Epithelial cell of proximal tubule (primary cell): Measurements from ENCODE around the gene CRIP3. TPM values are rescaled to one million over a fixed set of nuclear protein-coding genes. Genes with fewer than 3 reads are reported as not detected.

ENCODE experiments used
- DNase-seq: peaks from one replicate; pipeline ENCODE4 v3.0.0-alpha.2; 2011; ENCODE audit warnings: low read depth
- H3K4me3 ChIP-seq: 2 replicates; pipeline ENCODE4 v1.5.1; 2011; ENCODE audit warnings: low read depth, mild to moderate bottlenecking, low read length
- CTCF ChIP-seq: conservative IDR thresholded peaks from 2 replicates; pipeline ENCODE4 v1.5.1; 2012; ENCODE audit warnings: low read depth, mild to moderate bottlenecking, low read length
- total RNA-seq: library from RNA; depleted of rRNA; stranded (reverse); fragments of >200 nt; gene quantifications from 2 replicates; pipeline ENCODE4 v1.2.3, GENCODE V29; 2015

CRIP3 gene
- total RNA-seq, 1 donor from 2014 or later, result not detected

DNA sequence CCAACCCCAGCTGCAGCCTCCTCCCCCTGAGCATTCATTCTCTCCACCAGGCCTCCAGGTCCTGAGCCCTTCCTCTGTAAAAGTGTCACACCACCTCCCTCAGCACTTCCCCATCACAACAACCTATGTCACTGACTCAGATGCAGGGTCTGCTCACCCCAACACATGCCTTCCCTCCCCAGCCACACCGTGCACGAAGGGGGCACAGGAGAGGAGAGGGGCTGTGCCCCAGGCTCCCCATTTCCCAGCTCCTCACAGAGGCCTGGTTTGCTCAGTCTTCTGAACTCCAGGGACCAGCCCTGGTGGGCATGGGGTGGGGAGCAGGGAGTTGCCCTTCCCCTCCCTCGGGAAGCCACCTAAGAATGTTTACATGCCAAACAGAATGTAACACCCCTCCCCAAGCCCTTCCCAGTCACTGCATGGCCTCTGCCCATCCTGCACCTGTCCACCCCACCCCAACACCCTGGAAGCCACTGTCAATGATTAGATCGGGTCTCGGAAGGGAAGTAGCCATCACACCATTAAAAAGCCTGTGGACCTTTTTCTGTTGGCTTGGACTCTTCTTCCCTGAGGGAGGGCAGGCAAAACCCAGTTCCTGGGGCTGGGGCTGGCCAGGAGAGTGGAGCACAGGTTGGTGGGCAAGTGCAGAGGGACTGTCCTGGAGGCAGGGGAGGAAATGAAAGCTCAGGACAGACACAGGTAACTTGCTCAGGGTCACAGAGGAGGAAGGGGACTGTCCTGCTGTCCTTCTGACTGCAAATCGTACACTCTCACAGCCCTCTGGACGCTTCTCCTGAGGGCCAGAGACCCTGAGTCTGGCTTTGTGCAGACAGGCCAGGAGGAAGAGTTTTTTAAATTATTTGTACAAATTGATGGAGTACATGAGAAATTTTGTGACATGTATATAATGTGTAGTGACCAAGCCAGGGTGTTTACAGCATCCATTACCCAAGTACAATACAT is 20.6 kb downstream of the CRIP3 start:
- DNase-seq, result no peak
- TF ChIP-seq CTCF, result no peak
- no peak overlapping the region for H3K4me3 ChIP-seq

DNA sequence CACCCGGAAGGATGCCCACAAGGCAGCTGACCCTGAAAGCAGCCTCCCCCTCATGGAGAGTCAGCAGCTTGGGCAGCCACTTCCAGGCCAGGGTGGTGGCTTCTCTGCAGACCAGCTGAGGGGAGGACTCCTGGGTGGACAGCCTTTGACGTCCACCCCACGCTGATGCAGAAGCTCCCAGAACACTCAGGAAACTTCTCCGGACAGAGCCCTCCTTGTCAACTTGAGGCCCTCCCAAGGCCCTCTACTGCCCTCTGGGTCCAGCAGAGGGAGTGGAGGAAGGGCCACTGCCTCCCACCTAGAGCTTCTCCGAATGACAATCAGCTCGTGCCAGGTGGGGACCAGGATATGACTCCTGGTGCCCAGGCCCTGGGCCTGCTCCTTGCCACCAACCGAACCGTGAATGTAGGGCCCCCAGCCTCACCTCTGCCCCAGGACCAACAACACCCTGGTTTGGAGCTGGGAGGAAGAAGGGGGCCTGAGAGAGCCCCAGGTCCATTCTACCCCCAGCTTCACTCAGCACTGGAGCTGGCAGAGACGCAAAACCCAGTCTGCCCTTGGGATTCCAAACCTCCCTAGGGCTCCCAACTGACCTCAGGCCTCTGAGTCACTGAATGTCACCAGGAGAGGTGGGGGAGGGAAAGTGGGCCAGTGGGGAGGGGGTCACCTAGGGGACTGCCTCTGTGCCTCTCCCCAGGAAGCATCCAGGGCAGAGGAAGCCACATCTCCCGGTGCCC is 21.5 kb downstream of the CRIP3 start:
- peak; percentile 25 for TF ChIP-seq CTCF
- H3K4me3 ChIP-seq, result no peak overlapping the region
- no peak for DNase-seq

DNA sequence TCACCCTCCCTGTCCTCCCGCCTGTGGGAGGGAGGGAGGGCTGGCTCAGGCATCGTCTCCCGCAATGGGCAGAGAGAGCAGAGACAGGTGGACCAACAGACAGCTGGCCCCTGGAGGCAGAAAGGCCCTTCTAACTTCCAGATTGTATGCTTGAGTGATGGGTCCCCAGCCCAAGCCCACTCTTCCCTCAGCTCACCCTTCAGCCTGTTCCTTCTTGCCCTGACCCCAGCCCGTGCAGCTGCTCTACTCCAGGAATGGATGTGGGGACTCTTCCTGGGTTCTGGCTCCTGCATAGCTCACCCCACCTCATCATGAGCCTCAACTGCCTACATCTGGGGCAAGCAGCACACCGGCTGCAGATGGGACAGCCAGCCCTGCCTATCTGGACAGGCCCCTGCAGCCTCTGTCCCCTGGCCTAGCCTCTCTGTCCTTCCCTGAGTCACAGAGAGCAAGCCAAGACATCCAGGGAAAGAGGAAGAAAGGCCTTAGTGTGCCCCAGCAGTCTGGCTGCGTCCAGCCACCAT is 22.1 kb downstream of the CRIP3 start:
- TF ChIP-seq CTCF, result no peak
- no peak for DNase-seq
- no peak overlapping the region for H3K4me3 ChIP-seq

DNA sequence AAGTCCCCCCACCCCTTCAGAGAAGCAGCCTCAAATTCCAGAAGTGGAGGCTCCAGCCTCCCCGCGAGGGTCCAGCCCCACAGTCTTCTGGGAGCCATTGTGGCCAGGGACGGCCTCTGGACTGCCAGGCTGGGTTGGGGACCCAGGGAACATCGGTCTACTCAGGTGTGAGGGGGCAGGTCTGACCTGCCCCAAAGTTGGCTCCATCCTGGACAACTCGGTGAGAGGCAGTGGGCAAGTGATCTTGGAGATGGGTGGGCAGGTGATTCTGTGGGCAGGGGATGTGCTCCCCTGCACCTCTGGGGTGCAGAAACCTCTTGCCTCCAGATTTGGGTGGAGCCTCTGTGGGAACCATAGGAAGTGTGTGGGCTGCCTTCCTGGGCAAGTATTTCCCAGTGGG is 22.8 kb downstream of the CRIP3 start:
- DNase-seq, result no peak
- TF ChIP-seq CTCF, result no peak
- no peak overlapping the region for H3K4me3 ChIP-seq

DNA sequence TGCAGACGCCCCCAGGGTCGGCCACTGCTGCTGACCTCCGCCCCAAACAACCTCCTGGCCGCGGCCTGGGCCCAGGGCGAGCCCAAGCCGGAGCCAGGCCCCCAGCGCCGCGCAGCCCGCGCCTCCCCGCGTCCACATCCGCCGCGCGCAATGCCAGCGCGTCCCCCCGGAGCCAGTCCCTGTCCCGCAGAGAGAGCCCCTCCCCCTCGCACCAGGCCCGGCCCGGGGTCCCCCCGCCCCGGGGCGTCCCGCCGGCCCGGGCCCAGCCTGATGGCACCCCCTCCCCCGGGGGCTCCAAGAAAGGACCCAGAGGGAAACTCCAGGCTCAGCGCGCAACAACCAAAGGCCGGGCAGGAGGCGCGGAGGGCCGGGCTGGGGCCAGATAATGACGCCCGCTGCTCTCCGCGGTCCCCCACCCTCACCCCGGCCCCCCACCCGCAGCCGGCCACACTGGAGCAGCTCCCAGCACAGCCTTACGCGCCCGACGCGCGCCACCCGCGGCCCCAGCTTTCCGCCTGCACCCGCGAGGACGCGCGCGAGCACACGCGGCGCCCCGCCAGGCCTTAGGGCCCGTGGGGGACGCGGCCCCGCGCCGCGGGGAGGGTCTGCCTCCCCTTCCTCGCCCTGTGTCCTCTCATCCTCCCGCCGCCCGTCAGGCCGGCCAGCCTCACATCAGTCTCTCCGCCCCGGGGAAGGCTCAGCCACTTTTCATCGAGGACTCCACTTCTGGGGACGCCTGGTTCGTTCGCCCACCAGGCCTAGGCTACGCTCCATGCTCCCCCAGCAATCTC is 23.4 kb downstream of the CRIP3 start:
- DNase-seq, result no peak
- TF ChIP-seq CTCF, result no peak
- H3K4me3 ChIP-seq, result no peak overlapping the region

GRCh38 chr6:43283905-43284304 is 24.7 kb downstream of the CRIP3 start:
- H3K4me3 ChIP-seq, result no peak overlapping the region
- DNase-seq, result no peak
- TF ChIP-seq CTCF, result no peak
